Stimulated activated effector memory CD8-positive, alpha-beta T cell treated with anti-CD3 and anti-CD28 coated beads, Interleukin-12 subunit alpha, Interleukin-12 subunit beta, amount 100 ng/mL, for 72 hours (primary cell): ENCODE results near the gene ATP2B3.

Experiments used
- ATAC-seq: fragments of 150-1000 bp; cut with Tn5 transposase; 2 replicates; pipeline ENCODE4 v1.10.0; 2021
- DNase-seq, 2 donors: peaks; one replicate each; pipeline ENCODE4 v3.0.0; 2021 to 2022; ENCODE audit warnings: low spot score in 2 of 2
- H3K27ac Mint-ChIP-seq: one replicate; pipeline ENCODE4 v1.8.0; 2022; ENCODE audit warnings: mild to moderate bottlenecking, mixed read lengths
- H3K36me3 Mint-ChIP-seq: one replicate; pipeline ENCODE4 v1.8.0; 2022; ENCODE audit warnings: mild to moderate bottlenecking, mixed read lengths
- H3K4me1 Mint-ChIP-seq: one replicate; pipeline ENCODE4 v1.8.0; 2022; ENCODE audit warnings: mixed read lengths
- H3K4me3 Mint-ChIP-seq: one replicate; pipeline ENCODE4 v1.8.0; 2022; ENCODE audit warnings: mild to moderate bottlenecking, mixed read lengths
- H3K9me3 Mint-ChIP-seq: one replicate; pipeline ENCODE4 v1.8.0; 2022; ENCODE audit warnings: mixed read lengths

ATP2B3 gene

DNA sequence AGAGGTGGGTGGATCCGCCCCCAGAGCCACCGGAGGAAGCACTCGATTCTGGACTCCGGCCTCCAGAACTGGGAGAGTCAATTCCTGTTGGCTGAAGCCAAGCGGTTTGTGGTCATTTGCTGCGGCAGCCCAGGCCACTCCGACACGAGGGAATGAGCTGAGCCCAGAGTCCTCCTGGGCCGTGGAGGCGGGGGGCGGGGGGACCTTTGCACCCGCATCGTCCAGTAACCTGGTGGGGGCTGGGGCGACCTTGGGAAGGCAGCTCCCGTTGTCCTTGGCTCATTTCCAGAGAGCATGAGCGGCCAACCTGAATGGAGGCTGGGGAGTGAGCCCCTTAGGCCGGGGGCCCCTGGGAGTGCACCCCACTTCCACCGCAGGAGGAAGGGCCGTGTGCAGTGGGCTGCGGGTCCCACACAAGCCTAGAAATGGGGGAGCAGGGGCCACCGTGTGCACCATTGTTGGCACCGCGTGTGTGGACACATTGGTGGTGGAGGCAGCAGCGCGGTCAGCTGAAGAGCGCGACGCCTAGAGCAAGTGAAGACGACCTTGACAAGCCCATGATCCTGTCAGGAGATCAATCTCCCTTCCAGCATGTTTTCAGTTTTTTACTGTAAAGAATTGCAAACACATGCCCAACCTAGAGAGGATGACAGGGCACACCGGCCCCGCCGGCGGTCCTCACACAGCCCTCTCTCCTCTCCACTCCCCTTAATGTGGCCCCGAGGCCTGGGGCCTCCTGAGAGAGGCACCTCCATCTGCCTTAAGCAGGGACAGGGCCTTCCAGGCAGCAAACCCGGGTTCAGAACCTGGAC, 109.6 kb downstream of the ATP2B3 start:
- Mint-ChIP-seq H3K4me3 (no peak overlapping the region), H3K4me1 (no peaks in the 10 kb centered on the region), H3K27ac (no peak overlapping the region), H3K9me3 (peaks cover 5% of the 10 kb centered on the region), H3K36me3 (no peaks in the 10 kb centered on the region)
- ATAC-seq (no peak), DNase-seq (no peak)

DNA sequence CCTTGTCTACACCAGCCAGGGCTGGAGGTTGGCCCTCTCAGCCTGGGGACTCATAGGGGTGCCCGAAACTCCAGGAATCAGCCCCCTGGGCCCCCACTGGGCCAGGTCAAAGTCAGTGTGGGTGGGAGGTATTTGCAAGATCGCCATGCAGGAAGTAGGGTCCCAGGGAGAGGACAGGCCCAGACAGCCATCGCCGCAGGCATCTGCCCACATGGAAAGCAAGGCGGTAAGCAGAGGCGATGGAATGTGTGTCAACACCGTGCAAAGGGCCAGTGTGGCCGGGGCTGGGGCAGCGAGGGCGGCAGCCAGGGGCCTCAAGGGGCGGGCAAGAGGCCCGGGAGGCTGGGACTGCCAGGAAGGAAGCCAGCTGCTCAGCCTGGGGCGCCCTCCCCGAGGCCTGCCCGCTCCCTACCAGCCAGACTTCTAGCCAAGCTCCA, 110.3 kb downstream of the ATP2B3 start:
- peaks cover 5% of the 10 kb centered on the region for H3K9me3 Mint-ChIP-seq
- no peak overlapping the region for H3K27ac Mint-ChIP-seq
- H3K36me3 Mint-ChIP-seq: no peaks in the 10 kb centered on the region
- DNase-seq (no peak), ATAC-seq (no peak)
- H3K4me1 Mint-ChIP-seq: no peaks in the 10 kb centered on the region
- H3K4me3 Mint-ChIP-seq: no peak overlapping the region

DNA sequence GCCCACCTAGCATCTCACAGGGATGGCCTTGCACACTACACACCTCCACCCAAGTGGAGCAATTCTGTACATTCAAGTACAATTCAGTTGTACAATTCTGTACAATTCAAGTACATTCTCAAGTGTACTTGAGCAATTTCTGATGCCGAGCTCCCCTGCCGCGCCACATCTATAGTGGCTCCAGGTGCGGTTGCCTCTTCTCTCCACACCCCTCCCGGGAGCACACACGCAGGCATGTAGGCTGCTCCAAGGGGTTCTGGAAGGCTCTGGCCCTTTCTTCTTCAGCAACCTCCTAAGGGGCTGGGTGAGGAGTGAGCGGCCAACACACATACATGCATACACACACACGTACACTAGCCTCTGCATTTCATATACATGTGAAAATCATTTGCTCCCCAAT, 110.7 kb downstream of the ATP2B3 start:
- peaks cover 5% of the 10 kb centered on the region for H3K9me3 Mint-ChIP-seq
- no peak for DNase-seq
- no peaks in the 10 kb centered on the region for H3K36me3 Mint-ChIP-seq
- H3K4me3 Mint-ChIP-seq: no peak overlapping the region
- no peak for ATAC-seq
- no peak overlapping the region for H3K27ac Mint-ChIP-seq
- H3K4me1 Mint-ChIP-seq: no peaks in the 10 kb centered on the region

DNA sequence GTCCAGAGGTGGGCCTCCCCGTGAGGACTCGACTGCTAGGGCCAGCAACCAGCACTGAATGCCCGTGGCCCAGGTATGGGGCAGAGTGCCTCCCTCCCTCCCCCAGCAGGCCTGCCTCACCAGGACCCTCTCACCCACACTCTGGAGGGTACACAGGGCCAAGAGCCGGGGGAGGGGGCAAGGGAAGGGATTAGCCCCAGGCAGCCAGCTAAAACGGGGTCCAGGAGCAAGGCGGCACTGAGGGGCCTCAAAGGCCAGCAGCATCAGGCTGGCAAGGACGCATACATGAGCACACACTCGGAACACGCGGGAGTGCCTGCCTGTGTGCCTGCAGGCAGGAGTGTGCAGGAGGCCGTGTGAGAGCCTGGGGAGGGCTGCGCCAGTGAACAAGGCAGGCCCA, 111.2 kb downstream of the ATP2B3 start:
- H3K27ac Mint-ChIP-seq: no peak overlapping the region

DNA sequence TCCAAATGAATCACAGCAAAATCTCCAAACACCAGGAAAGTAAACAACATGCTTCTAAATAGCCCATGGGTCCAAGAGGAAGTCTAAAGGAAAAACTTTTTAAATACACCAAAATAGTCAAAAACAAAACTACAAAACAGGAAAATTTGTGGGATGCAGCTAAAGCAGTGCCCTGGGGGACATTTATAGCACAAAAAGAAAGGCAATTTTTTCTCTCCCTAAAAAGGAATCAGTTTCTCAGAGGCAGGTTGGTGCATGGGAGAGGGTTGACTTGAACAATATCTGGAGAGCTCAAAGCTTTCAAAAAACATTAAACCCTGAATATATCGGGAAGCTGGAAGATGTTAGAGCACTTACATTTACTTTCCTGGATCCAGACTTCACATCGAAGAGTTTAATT, 113.9 kb downstream of the ATP2B3 start:
- no peak for DNase-seq
- H3K36me3 Mint-ChIP-seq: peaks cover 5% of the 10 kb centered on the region
- no peak overlapping the region for H3K27ac Mint-ChIP-seq
- H3K4me1 Mint-ChIP-seq: no peaks in the 10 kb centered on the region
- no peak for ATAC-seq
- peaks cover 5% of the 10 kb centered on the region for H3K9me3 Mint-ChIP-seq
- H3K4me3 Mint-ChIP-seq: no peak overlapping the region

More for the DNA sequence above, 111.2 kb downstream of the ATP2B3 start:
- Mint-ChIP-seq H3K4me1 (no peaks in the 10 kb centered on the region), H3K36me3 (no peaks in the 10 kb centered on the region), H3K9me3 (peaks cover 5% of the 10 kb centered on the region), H3K4me3 (no peak overlapping the region)
- no peak for ATAC-seq
- no peak for DNase-seq

DNA sequence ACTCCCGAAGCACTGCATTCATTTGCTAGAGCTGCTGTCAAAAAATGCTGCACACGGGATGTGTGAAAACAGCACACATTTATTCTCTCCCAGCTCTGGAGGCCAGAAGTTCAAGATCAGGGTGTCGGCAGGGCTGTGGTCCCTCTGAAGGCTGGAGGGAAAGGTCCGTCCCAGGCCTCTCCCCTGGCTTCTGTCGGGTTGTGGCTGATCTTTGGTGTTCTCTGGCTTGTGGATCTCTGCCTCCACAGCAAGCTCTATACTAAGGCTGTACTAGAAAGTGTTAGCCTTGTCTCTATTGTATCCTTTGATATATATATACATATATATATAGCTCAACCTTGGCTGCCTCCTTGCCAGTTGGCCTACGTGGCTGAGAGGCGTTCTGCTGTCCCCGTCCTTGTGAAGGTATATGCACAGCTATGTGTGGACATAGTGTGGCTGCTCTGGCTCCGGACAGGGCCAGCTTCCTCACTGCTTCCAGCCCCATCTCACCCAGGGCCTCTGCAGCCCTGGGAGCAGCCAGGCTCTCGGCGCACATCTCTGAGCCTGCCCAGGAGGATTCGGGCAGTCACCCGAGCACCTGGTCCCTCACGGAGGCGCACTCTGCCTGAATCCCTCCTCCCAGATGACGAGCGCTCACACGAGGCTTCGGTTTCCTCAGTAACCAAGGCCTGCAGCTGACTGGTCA, 114.6 kb downstream of the ATP2B3 start:
- Mint-ChIP-seq H3K4me3 (no peak overlapping the region), H3K27ac (no peak overlapping the region), H3K9me3 (peaks cover 5% of the 10 kb centered on the region), H3K4me1 (no peaks in the 10 kb centered on the region), H3K36me3 (peaks cover 5% of the 10 kb centered on the region)
- no peak for ATAC-seq
- DNase-seq: no peak
